GM19463 (cell line): ENCODE results near the gene ACP1.

Experiments
- ATAC-seq: cut with Tn5 transposase; IDR thresholded peaks from one replicate; pipeline ENCODE4 v1.9.1; 2021; ENCODE audit warnings: mild to moderate bottlenecking, moderate library complexity; ENCODE audit not compliant: unreplicated experiment

ACP1 gene

DNA sequence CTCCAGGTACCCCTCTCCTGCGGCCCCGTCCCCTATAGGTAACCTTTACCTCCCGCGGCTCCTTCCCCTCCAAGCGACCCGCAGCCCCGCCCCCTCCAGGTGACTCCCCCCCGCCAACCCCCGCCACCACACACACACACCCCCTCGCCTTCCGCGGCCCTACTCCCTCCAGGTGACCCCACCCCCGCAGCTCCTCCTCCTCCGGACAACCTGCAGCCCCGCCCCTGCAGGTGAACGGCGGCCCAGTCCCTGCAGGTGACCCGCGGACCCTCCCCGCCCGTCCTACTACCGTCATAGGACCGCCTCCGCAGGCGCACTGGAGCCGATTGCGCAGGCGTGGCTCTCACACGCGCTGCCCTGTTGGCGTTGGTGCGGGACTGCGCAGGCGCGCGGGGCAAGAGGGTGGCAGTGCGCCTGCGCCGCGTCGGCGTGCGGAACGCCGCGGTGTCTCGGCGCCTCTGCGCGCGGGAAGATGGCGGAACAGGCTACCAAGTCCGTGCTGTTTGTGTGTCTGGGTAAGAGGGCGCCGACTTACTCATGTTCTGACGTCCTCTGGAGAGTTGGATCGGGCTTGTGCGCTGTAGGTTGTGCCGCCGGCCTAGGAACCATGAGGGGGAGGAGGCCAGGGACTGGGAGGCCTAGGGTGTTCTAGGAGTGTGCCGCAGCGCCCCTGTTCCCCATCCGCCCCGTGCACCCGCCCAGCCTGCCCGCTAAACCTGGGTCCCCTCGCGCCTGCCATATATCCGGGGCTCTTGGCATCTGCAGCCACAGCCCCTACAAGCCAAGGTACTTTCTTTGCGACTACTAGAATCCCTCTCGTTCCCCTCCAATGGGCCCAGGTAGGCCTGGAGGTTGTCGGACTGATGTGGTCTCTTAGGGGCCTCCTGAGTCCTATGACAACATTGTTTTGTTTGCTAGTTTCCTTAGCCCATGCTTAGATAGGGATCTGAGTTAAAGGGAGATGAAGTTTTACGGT is at the start of gene ACP1:
TSS of gene ACP1 (plus strand) at position 455 of the 976 bp plus-strand sequence. CDS start at position 473, 18 bp downstream.
- peak; percentile 86 for ATAC-seq

DNA sequence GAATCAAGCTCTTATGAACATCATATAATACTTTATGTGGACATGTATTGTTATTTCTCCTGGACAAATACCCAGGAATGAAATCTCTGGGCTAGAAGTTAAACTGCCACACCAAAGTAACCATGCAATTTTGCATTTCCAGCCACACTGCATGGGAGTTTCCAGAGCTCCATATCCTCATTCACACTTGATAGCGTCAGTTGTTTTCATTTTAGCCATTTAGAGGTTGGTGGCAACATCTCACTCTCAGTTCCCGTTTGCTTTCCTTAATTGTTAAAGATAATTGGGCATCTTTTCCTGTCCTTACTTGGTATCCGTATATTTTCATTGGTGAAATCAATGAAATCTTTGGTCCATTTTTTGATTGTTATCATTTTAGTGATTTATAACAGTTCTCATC is 48.7 kb upstream of the ACP1 start:
- no peak for ATAC-seq

DNA sequence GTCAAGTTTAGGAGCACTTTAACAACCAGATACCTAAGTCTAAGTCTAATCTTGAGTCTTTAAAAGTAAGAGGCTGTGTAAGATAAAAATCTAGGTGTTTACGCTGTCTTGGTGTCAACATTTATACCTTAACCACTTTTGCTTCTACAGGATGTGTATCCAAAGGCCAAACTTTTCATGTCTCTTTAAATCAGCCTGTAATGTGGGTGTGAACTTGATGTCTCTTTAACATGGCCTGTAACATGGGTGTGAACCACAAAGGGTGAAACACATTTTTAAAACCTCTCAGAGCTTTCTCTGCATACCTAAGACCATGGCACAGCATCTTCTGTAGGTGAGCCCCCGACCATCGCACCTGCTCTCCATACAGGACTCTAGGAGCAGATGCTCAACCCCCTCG is 41.3 kb upstream of the ACP1 start:
- ATAC-seq = no peak

DNA sequence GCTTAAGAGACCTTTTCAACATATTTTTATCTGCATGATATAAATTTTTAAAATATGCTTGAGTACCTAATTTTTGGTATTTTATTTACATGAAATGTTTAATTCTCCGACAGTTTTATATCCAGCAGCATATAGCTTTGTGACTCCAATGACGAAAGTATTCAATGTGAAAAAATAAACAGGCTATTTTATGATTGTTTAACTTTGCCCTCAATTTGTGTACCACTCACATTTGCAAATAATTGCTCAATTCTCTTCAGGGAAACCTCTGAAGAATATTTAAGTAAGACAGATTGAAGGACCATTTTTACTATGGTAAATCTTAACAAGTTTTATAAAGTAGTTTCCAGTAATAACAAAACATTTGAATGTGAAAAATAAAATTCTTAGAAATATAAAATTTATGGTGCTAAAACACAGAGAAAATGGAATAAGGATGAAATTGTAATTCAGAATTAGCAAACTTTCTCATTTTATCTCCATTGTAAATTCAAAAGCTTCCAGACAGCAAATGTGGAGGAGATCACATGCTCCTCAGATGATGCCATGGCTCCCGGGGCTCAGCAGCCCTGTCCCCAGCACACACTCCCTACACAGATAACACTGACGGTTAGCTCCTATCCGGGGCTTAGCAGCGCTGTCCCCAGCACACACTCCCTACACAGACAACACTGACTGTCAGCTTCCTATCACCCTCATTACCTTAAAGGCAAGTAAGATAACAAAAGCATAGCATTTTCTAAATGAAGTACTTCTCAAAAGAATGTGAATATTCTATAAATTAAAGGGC is 40.6 kb upstream of the ACP1 start:
- no peak for ATAC-seq

DNA sequence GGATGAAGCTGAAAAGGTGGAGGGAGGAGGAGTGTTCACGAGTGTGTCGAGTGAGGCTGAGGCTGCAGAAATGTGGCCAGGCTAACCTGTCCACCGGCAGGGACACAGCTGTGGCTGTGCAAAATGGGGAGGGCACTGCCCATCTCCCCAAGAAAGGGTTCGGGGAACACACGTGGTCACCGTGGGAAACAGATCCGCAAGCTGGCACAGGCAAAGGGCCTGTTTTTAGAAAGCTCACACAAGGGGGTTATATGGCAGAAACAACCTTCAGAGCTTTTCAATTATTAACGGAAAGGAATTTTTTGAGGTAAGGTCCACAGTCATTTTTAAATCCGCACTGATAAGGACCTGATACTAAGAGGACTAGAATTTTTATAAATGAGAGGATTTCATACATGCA is 36.6 kb upstream of the ACP1 start:
- no peak for ATAC-seq

DNA sequence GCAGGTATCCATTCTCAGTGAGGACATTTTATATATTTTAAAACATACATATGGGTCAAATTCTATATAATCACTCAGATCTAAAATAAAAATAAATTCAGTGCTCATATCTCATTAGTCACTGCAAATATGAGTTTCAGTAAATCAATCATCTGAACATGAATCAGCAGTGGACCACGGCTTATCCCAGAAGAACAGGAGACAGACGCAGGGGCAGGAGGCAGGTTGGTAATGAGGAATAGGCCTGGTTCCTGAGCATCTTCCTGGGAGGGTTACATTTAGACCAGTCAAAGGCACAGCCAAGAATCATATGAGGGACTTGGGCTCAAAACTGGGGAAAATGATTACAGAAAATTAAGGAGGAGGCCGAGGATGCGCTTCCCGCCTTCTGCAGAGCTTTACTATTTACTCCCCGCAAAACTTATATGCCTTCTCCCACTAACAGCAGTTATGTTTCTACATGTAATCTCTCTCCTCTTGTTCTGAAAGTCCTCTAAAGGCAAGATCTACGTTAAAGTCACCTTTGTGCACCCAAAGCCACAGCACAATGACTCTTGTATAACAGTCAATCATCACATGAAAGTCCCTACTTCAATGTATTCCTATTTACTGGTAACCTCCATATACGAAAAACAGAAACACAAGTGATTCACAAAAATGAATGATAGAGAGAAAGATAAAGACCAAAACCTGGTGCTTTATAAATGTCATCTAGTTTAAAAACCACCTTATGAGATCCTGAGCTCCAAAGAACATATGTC is 36.0 kb upstream of the ACP1 start:
- ATAC-seq = no peak

DNA sequence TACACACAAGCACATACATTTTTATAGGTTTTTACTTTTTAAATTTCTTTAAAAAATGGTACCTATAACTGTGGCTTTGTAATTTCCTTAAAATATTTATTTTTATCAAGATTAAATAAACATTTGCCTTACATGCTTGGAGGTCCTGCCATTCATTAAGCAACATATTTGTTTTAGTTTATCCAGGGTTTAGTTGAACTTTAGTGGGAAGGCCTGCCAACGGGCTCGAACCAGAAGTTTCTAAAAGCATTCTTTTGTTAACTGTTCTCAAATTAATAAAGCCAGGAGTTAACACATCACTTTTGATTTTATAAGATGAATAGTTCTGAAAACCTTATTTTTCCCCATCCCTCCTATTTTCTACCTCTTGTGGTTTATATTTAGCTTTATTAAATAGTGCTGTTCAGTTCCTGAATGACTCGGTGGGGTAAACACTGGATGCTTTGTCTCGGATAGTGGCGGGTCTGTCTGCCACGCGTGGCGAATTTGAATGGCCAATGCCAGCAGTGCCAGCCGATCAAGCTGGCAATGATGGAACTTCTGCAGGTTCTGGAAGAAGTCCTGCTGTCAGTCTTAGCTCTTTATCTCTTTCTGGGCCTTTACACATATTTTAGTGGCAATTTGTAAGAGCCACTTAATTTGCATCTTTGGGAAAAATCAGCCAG is 33.1 kb upstream of the ACP1 start:
- no peak for ATAC-seq

DNA sequence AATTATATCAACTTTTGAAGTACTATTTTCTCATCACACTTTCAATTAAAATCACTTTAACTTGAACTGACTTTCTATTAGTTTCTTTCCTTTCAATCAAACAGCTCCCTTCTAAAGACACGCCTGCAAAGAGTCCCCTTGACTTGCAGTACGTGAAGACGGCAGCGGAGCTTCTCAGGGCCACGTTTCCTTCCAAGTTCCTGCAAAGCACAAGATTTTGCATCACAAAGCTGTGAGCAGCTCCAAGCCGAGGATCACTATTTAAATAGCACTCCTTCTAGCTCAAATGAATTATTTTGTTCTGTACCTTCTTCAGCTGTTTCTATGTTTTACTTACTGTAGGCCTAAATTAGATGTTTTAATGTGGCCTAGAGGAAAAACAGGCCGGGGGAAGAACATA is 31.7 kb upstream of the ACP1 start:
- no peak for ATAC-seq

DNA sequence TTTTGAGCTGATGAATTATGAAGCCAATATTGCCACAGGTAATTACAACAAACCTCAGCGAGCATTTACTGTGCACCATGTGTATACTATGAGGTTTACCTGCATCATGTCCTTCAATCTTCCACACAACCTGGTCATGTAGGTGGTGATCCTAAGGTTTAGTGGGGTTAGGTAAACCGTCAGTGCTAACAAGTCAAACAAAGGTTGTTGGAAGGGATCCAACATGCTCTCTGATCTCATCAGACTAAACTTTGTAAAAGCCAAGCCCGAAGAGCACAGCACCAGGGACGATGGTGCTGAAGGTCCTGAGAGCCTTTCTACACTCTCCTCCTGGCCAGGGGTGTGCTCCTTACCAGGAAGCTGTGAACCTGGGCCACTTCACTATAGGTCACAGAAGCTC is 30.3 kb upstream of the ACP1 start:
- no peak for ATAC-seq

DNA sequence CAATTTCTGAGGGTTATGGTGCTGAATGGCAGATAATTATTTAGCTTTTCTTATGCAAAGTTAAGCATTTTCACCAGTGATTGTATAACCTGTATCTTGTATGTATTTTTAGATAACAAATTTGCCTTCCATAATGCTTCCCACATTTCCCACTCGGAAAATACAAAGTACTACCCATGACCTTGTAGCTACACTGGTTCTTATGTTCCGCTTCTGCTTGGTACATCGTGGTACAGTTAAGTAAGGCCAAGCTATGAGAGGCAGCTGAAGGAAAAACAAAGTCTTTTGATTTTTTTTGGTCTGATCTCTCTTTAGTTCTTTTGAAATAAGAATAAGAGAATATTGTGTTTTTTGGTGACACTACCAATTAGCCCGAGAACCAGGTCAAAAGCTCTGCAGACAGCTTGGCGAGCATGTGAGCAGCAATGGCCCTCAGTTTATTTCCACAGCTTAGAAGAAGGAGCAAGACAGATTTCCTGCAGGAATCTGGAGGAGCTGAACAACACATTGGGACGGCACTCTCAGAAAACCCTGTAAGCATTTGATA is 27.7 kb upstream of the ACP1 start:
- no peak for ATAC-seq

DNA sequence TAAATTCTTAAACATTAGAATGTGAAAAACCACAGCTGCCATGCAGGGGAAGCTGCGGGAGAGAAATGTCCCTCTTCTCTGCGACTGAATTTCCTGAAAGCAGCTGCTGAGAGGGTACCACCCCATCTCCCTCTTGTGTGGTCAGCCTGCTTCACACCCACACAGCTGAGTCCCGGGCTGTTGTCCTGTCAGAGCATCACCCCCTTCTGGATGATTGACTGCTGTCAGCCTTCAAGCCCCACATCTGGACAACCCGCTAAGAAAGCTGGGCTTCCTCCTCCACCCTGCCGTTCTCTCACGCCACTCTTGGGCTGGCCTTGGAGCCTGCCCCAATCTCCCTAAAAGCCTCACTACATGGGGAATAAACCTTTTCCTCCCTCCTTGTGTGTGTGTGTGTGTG is 26.9 kb upstream of the ACP1 start:
- ATAC-seq = no peak

DNA sequence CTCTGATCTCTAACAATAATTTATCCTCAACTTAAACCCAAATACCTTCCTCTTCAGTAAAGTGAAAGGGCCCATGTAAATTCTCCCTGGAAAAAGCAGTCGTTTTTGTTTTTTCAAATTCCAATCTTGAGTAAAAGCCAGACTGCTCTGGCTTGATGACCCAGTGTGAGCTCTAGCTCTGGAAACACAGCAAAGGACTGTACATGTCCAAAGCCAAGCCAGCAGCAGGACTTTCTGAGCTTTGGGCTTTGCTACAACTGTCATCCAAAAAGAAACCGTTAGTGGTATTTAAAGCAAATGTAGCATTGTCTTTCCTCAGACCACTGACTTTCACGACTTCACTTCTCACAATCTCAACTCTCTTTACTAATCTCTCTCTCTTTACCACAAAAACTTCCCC is 26.3 kb upstream of the ACP1 start:
- no peak for ATAC-seq

DNA sequence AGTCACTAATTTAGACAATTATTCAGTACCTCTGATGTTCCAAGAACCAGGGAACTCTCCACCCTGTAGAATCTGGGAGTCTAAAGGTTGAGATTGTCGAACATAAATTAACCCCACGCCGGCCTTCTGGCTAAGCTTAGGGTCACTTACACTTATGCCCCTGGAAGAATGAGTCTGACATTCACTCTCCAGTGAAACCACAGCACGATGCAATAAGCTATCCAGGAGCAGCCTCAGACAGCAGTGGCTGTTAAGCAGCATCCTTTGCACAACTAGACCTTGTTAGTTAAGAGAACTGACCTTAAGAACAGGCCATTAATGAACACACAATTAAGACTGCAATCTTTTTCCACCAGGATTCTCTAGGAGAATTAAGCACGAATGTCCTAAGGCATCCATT is 25.9 kb upstream of the ACP1 start:
- ATAC-seq = no peak

DNA sequence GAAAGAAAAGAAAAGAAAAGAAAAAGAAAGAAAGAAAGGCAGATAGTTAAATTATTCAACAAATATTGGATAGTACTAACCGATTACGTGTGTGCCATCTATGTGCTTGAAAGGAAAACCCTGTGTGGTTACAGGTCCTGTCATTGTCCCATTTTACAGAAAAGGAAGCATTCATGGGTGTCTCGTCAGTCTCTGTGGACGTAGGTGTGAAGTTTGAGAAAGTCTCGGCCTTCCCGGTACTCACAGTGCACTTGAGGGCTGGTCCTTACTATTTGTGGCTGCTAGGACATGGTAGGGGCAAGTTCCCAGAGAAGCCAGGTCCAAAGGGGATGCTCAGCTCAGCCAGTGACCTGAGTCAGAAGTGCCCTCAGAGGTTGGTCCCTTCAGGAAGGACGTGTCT is 20.2 kb upstream of the ACP1 start:
- no peak for ATAC-seq

DNA sequence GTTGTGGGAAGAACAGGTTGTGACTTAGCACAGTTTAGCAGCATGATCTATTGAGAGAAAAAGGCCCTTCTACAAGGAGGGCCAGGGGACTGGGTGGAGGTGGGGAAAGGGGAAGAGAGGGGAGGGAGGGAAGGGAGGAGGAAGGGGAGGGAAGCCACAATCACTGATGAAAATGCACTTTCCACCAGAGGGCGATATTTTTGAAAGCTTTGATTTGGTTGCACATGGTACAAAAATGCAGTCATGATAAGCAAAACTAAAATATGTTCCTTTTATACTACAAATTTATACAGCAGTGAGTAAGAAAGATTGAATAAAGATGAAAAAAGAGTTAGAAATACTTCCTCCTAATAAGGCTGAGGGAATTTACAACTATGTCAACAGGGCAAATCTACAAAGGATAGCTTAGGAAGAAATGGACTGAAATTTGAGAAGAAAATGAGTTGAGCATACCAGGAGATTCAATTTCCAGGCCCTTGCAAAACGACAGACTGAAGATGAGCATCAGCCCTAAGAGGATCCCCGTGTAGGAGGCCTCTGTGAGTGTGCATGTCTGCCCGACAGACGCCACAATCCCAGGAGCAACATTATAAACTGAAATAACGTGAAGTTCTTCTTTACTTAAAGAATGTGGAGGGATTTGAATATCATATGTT is 18.1 kb upstream of the ACP1 start:
- ATAC-seq = no peak

DNA sequence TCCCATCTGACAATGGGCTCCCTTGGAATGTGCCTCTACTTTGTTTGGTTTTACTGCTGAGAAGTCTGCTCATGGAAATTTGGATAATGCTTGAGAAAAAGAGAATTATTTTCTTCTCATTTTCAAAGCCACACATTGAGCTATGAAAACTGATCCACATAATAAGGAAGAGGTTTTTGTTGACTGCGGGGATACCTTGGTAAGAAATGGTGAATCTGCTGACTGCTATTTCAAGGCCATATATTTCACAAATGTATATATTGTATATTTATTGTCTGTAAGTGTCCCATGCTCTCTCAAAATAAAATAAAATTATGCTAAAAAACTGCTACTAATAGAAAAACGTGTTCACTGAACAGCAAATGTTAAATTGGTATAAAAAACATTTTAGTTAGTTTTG is 16.0 kb upstream of the ACP1 start:
- ATAC-seq = no peak

DNA sequence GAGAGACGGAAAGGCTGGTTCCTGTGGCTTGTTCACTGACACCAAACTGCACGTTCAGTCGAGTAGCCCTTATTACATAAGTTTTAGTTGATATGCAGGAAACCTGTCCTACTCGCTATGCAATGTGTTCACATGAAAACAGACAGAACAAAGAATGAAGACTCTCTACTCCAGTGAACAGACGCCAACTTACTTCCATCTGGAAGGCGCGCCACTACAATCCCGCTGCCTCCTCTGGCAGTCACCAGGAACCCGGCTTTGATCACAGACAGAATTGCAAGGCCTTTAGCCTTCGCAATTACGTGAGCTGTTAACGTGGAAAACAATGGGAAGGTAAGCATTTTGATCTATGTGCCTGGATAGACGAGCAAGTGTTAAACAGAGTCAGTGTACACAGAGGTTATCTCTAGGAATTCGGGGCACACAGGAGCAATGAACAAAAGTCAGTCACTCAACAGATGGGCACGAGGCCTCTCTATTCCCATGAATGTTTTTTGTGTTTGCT is 15.2 kb upstream of the ACP1 start:
- ATAC-seq = no peak

DNA sequence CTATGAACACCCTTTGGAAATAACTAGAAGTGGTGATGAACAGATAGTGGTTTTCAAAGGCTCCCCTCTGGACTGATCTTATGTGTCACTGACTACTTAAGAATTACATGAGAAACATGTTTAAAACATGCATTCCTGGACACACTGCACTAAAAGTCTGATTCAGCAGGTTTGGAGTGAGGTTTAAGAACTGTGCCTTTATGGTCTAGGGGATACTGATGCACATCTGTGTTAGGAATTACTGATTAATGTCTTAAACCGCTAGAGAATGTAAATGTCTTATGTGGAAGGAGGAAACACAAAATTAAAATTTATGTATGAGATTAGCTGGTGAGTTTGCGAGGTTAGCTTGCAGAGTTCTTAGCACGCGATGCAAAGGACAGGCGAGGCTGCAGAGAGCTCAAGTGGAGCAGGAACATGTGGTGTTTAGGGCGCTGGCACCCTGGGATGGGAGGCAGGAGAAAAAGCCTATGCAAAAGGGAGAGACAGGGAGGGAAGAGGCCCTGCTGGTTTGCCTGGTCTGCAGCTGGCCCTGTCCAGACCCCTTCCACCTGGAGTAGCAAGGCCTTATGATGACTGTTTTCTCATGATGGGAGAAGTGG is 12.6 kb upstream of the ACP1 start:
- ATAC-seq = no peak

DNA sequence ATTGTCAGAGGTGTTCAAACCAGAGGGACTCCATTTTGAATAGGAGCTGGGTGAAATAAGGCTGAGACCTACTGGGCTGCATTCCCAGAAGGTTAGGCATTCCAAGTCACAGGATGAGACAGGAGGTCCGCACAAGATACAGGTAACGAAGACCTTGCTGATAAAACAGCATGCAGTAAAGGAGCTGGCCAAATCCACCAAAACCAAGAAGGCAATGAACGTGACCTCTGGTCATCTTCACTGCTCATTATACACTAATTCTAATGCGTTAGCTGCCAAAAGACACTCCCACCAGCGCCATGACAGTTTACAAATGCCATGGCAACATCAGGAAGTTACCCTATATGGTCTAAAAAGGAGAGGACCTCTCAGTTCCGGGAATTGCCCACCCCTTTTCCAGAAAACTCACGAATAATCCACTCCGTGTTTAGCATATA is 11.5 kb upstream of the ACP1 start:
- ATAC-seq = no peak
